CD14-positive monocyte (primary cell): ENCODE results near the gene ELMO1. TPM values are rescaled to one million over a fixed set of nuclear protein-coding genes. Genes with fewer than 3 reads are reported as not detected.

Source experiments
- DNase-seq, 3 donors: peaks; one replicate each; pipeline ENCODE4 v3.0.0-alpha.2; 2011 to 2022
- H2AFZ ChIP-seq: 2 replicates; pipeline ENCODE4 v1.6.0; 2012; ENCODE audit warnings: mild to moderate bottlenecking, low read depth, low read length, inconsistent platforms; ENCODE audit not compliant: insufficient read depth, poor library complexity, severe bottlenecking
- H3K27ac ChIP-seq, 2 donors: 1 replicate in 1 of 2; 2 replicates in 1 of 2; pipeline ENCODE4 v1.5.1; 2012 to 2013; ENCODE audit warnings: low read length in 2 of 2, control low read depth in 1 of 2, inconsistent platforms in 1 of 2, low read depth in 1 of 2, mild to moderate bottlenecking in 1 of 2
- H3K27me3 ChIP-seq, 2 donors: one replicate each; pipeline versions ENCODE4 v1.6.0 to v1.6.1; 2011 to 2013; ENCODE audit warnings: low read length in 2 of 2; ENCODE audit not compliant: control insufficient read depth in 2 of 2, insufficient read depth in 2 of 2
- H3K36me3 ChIP-seq, 2 donors: replicated peaks in 1 of 2; 1 replicate in 1 of 2; 2 replicates in 1 of 2; pipeline versions ENCODE4 v1.5.1 to v1.6.1; 2012 to 2013; ENCODE audit warnings: low read length in 2 of 2, control low read depth in 1 of 2, inconsistent platforms in 1 of 2, mild to moderate bottlenecking in 1 of 2; ENCODE audit not compliant: insufficient read depth in 2 of 2, control insufficient read depth in 1 of 2
- H3K4me1 ChIP-seq, 2 donors: 1 replicate in 1 of 2; 2 replicates in 1 of 2; pipeline versions ENCODE4 v1.5.1 to v1.6.1; 2012 to 2013; ENCODE audit warnings: low read length in 2 of 2, control low read depth in 1 of 2, inconsistent platforms in 1 of 2, mild to moderate bottlenecking in 1 of 2, moderate library complexity in 1 of 2; ENCODE audit not compliant: insufficient read depth in 2 of 2, control insufficient read depth in 1 of 2
- H3K4me2 ChIP-seq: replicated peaks from 2 replicates; pipeline ENCODE3; 2012; ENCODE audit warnings: low read length, moderate library complexity, mild to moderate bottlenecking; ENCODE audit not compliant: poor library complexity, severe bottlenecking; ENCODE audit errors: extremely low read depth
- H3K4me3 ChIP-seq, 3 experiments: fragments of 200-600 bp in 1 of 3; sonication (generic) in 1 of 3; replicated peaks in 1 of 3; 1 replicate in 2 of 3; 2 replicates in 1 of 3; pipeline ENCODE4 v1.5.1; 2011 to 2013; ENCODE audit warnings: low read length in 3 of 3, mild to moderate bottlenecking in 3 of 3, control low read depth in 2 of 3, low read depth in 2 of 3, inconsistent platforms in 1 of 3, moderate library complexity in 1 of 3
- H3K79me2 ChIP-seq: 2 replicates; pipeline ENCODE4 v1.6.0; 2012; ENCODE audit warnings: mild to moderate bottlenecking, control low read depth, inconsistent platforms, low read length, moderate library complexity; ENCODE audit not compliant: insufficient read depth
- H3K9ac ChIP-seq: 2 replicates; pipeline ENCODE4 v1.6.0; 2017; ENCODE audit warnings: low read length, mild to moderate bottlenecking; ENCODE audit not compliant: insufficient read depth, poor library complexity, severe bottlenecking
- H3K9me3 ChIP-seq, 2 donors: replicated peaks in 1 of 2; 1 replicate in 1 of 2; 2 replicates in 1 of 2; pipeline versions ENCODE4 v1.5.1 to v1.6.1; 2012 to 2013; ENCODE audit warnings: low read length in 2 of 2, control low read depth in 1 of 2; ENCODE audit not compliant: control insufficient read depth in 1 of 2, insufficient read depth in 1 of 2
- H4K20me1 ChIP-seq: 2 replicates; pipeline ENCODE4 v1.6.0; 2012; ENCODE audit warnings: mild to moderate bottlenecking, low read length, control low read depth, moderate library complexity; ENCODE audit not compliant: insufficient read depth
- H3K27ac Mint-ChIP-seq, 7 donors: one replicate each; pipeline ENCODE4 v1.8.0; 2020; ENCODE audit warnings: mild to moderate bottlenecking in 7 of 7, mixed read lengths in 7 of 7, moderate library complexity in 6 of 7, inconsistent platforms in 2 of 7
- H3K27me3 Mint-ChIP-seq, 3 donors: one replicate each; pipeline ENCODE4 v1.8.0; 2021 to 2022; ENCODE audit warnings: low read depth in 3 of 3, mild to moderate bottlenecking in 3 of 3, mixed read lengths in 3 of 3, moderate library complexity in 3 of 3, inconsistent platforms in 1 of 3
- H3K36me3 Mint-ChIP-seq, 2 donors: one replicate each; pipeline ENCODE4 v1.8.0; 2020; ENCODE audit warnings: mixed read lengths in 2 of 2, inconsistent platforms in 1 of 2, mild to moderate bottlenecking in 1 of 2
- H3K4me1 Mint-ChIP-seq: one replicate; pipeline ENCODE4 v1.8.0; 2020; ENCODE audit warnings: mild to moderate bottlenecking, mixed read lengths
- H3K4me3 Mint-ChIP-seq, 2 donors: one replicate each; pipeline ENCODE4 v1.8.0; 2020; ENCODE audit warnings: mild to moderate bottlenecking in 2 of 2, mixed read lengths in 2 of 2, moderate library complexity in 1 of 2
- H3K9me3 Mint-ChIP-seq, 7 donors: one replicate each; pipeline ENCODE4 v1.8.0; 2020 to 2022; ENCODE audit warnings: mixed read lengths in 7 of 7, mild to moderate bottlenecking in 6 of 7, moderate library complexity in 6 of 7, inconsistent platforms in 2 of 7
- WGBS: methylation state at CpG from one replicate; pipeline ENCODE4 v1.1.5; 2013; ENCODE audit warnings: missing lambda C conversion rate; ENCODE audit not compliant: insufficient coverage; 5-methylcytosine and 5-hydroxymethylcytosine counted together
- intact Hi-C, 2 donors: fragments of 100-400 bp; cut with micrococcal nuclease; formaldehyde crosslinking; loops; one replicate each; pipeline versions ENCODE4 v1.15.0 to v1.15.1; 2023
- polyA plus RNA-seq, 3 donors: library from polyadenylated mRNA; depleted of rRNA in 1 of 3; unstranded in 2 of 3; stranded (reverse) in 1 of 3; fragments of 300-500 nt in 2 of 3; fragments of >200 nt in 1 of 3; fragmentation: Illumina TruSeq in 2 of 3; gene quantifications; 1 replicate in 2 of 3; 2 replicates in 1 of 3; pipeline ENCODE4 v1.2.3, GENCODE V29; 2012 to 2021
- TF ChIP-seq, protein P1 (sequence below): fragments of 200-600 bp; IDR thresholded peaks from one replicate; pipeline ENCODE4 v1.8.0; 2022; ENCODE audit warnings: antibody characterized with exemption, mild to moderate bottlenecking

The ELMO1 gene
- polyA plus RNA-seq, 3 donors: 46.6 to 50.2 (median 46.7) TPM

DNA sequence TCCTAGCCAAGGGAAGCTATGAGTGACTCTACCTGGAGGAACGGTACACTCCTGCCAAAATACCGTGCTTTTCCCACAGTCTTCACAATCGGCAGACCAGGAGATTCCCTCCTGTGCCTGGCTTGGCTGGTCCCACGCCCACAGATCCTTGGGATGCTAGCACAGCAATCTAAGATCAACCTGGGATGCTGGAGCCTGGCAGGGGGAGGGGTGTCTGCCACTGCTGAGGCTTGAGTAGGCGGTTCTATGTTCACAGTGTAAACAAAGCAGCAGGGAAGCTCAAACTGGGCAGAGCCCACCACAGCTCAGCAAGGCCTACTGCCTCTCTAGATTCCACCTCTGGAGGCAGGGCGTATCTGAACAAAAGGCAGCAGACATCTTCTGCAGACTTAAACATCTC, 295.3 kb downstream of the ELMO1 start:
- DNase-seq: no peak
- intact Hi-C loops: no loop called here
- 84% methylated on average over 5 of the region's 6 CpGs for WGBS

DNA sequence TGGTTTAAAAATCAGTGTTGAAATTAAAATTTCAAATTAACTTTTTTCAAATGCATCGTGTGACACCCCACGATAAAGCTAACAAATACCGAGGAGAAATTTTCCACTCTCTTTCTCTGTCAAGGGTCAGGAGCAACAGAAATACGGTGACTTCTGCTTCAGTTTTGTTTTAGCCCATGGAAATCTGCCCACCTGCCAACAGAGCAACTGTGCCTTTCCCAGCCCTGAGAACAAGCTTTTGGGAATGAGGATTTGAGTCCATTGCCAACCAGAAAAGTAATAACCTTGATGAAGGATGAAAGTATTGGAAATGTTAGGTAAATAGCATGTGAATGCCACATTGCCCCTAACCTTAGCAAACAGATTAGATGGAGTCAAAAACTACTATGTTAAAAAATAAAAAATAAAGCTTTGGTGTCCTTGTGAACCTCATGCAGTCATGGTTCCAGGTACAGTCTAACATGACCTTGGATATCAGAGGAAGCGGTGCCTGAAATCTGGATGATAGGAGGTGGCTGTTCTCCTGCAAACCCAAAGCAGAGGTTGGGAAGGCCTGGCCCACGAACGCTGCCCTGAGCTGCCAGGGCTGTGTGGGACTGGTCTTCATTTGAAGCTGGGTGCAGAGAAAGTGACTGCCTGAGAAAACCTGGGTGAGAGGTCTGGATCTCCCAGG, 296.8 kb downstream of the ELMO1 start:
- no peaks in the 10 kb centered on the region for H3K4me1 Mint-ChIP-seq
- H2AFZ ChIP-seq: no peak overlapping the region
- peaks cover 0 to 5% (median 0%) of the 10 kb centered on the region in 7 donors for H3K9me3 Mint-ChIP-seq
- no peak overlapping the region for H3K9ac ChIP-seq
- no peaks in the 10 kb centered on the region for H3K27me3 Mint-ChIP-seq
- H3K27ac ChIP-seq: no peak overlapping the region
- H3K36me3 Mint-ChIP-seq: peaks cover 44 to 49% of the 10 kb centered on the region in 2 donors
- DNase-seq: no peak
- H3K4me3 ChIP-seq: no peak overlapping the region
- H3K9me3 ChIP-seq: no peaks in the 10 kb centered on the region
- peaks cover 25 to 41% of the 10 kb centered on the region in 2 donors for H3K36me3 ChIP-seq
- no peaks in the 10 kb centered on the region for H3K79me2 ChIP-seq
- no peak overlapping the region for H3K4me2 ChIP-seq
- H3K4me1 ChIP-seq: no peaks in the 10 kb centered on the region
- H4K20me1 ChIP-seq: peaks cover 12% of the 10 kb centered on the region
- TF ChIP-seq, protein P1, sequence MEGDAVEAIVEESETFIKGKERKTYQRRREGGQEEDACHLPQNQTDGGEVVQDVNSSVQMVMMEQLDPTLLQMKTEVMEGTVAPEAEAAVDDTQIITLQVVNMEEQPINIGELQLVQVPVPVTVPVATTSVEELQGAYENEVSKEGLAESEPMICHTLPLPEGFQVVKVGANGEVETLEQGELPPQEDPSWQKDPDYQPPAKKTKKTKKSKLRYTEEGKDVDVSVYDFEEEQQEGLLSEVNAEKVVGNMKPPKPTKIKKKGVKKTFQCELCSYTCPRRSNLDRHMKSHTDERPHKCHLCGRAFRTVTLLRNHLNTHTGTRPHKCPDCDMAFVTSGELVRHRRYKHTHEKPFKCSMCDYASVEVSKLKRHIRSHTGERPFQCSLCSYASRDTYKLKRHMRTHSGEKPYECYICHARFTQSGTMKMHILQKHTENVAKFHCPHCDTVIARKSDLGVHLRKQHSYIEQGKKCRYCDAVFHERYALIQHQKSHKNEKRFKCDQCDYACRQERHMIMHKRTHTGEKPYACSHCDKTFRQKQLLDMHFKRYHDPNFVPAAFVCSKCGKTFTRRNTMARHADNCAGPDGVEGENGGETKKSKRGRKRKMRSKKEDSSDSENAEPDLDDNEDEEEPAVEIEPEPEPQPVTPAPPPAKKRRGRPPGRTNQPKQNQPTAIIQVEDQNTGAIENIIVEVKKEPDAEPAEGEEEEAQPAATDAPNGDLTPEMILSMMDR: no peak
- intact Hi-C loops: no loop called here
- H3K27ac Mint-ChIP-seq: peak overlapping the region in 1 of 7 donors; percentile 25
- WGBS: 100% methylated on average over 4 of the region's 7 CpGs
- H3K27me3 ChIP-seq: no peaks in the 10 kb centered on the region
- H3K4me3 Mint-ChIP-seq: no peak overlapping the region

More for the DNA sequence above, 295.3 kb downstream of the ELMO1 start:
- Mint-ChIP-seq H3K4me1 (no peaks in the 10 kb centered on the region), H3K36me3 (peaks cover 37 to 42% of the 10 kb centered on the region in 2 donors), H3K9me3 (peaks cover 0 to 5% (median 2%) of the 10 kb centered on the region in 7 donors), H3K27ac (peak overlapping the region in 2 of 7 donors; percentile 7 to 38), H3K4me3 (no peak overlapping the region), H3K27me3 (no peaks in the 10 kb centered on the region)
- Histone ChIP-seq H3K4me2 (no peak overlapping the region), H3K9me3 (no peaks in the 10 kb centered on the region), H3K9ac (no peak overlapping the region), H3K36me3 (peaks cover 23 to 41% of the 10 kb centered on the region in 2 donors), H2AFZ (no peak overlapping the region), H3K27ac (no peak overlapping the region), H4K20me1 (peaks cover 12% of the 10 kb centered on the region), H3K79me2 (no peaks in the 10 kb centered on the region), H3K4me1 (no peaks in the 10 kb centered on the region), H3K27me3 (no peaks in the 10 kb centered on the region), H3K4me3 (no peak overlapping the region)
- TF ChIP-seq, protein P1: no peak
